HG03469 (cell line): ENCODE results near the gene PDS5A.
"Not testable (repeated sequence)": the region's sequence is repeated elsewhere in the genome, so short reads cannot be mapped to it uniquely, and the experiment has no call there.

ENCODE experiments used
- ATAC-seq: cut with Tn5 transposase; IDR thresholded peaks from one replicate; pipeline ENCODE4 v1.9.1; 2021; ENCODE audit warnings: mild to moderate bottlenecking, moderate library complexity, moderate number of reproducible peaks; ENCODE audit not compliant: unreplicated experiment

Gene PDS5A, protein sequence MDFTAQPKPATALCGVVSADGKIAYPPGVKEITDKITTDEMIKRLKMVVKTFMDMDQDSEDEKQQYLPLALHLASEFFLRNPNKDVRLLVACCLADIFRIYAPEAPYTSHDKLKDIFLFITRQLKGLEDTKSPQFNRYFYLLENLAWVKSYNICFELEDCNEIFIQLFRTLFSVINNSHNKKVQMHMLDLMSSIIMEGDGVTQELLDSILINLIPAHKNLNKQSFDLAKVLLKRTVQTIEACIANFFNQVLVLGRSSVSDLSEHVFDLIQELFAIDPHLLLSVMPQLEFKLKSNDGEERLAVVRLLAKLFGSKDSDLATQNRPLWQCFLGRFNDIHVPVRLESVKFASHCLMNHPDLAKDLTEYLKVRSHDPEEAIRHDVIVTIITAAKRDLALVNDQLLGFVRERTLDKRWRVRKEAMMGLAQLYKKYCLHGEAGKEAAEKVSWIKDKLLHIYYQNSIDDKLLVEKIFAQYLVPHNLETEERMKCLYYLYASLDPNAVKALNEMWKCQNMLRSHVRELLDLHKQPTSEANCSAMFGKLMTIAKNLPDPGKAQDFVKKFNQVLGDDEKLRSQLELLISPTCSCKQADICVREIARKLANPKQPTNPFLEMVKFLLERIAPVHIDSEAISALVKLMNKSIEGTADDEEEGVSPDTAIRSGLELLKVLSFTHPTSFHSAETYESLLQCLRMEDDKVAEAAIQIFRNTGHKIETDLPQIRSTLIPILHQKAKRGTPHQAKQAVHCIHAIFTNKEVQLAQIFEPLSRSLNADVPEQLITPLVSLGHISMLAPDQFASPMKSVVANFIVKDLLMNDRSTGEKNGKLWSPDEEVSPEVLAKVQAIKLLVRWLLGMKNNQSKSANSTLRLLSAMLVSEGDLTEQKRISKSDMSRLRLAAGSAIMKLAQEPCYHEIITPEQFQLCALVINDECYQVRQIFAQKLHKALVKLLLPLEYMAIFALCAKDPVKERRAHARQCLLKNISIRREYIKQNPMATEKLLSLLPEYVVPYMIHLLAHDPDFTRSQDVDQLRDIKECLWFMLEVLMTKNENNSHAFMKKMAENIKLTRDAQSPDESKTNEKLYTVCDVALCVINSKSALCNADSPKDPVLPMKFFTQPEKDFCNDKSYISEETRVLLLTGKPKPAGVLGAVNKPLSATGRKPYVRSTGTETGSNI (N-terminal part only)

DNA sequence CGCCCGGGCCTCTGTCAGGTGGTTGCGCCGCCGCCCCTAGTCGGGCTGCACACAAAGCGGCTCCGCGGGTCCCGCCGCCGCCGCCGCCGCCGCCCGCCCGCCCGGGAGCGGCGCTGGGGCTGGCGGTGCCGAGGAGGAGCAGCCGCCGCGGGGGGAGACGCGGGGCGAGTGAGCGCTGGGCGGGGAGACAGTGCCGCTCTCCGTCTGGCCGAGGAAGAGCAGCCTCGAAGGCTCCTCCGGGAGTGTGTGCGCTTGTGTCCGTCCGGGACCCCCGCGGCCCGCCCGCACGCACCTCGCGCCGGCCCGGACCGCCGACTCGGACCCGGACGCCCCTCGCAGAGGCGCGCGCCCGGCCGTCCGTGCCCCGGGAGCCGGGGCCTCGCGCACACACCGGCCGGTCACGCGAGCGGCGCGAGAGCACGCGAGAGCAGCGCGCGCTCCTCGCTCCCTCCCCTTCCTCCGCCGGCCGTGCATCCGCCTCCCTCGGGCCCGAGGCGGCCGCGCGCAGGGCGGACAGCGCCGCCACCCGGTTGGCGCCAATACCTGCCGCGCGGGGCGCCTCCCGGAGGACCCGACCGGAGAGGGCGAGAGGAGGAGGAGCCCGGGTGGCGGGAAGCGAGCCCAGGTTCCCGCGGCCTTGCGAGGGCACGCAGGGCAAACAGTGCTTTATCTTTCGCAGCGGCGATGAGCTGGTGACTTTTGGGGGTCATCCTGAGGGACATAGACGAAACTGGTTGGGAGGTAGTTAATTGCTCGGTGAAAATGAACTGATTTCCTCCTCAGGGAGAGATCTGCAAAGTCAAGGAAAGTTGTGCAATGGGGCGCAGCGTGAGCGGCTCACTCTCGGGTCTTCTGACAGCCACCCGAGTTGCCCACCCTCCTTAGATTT, at the start of gene PDS5A:
Gene PDS5A, minus strand, starts transcription at position 423 of the 889 bp plus-strand sequence. CDS start 1,334 bp downstream, outside the sequence.
- peak; percentile 65 for ATAC-seq

DNA sequence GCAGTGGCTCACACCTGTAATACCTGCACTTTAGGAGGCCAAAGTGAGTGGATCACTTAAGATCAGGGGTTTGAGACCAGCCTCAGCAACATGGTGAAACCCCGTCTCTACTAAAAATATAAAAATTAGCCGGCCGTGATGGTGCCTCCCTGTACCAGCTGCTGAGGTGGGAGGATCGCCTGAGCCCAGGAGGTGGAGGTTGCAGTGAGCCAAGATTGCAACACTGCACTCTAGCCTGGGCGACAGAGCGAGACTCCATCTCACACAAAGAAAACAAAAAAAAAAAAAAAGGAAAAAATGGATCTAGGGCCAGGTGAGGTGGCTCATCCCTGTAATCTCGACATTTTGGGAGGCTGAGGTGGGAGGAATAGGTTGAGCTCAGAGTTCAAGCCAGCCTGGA, 46.3 kb upstream of the PDS5A start:
- ATAC-seq = not testable (repeated sequence)

- ATAC-seq = not testable (repeated sequence)
These were observed 43.4 kb upstream of the PDS5A start for GRCh38 chr4:40021116-40021515.

DNA sequence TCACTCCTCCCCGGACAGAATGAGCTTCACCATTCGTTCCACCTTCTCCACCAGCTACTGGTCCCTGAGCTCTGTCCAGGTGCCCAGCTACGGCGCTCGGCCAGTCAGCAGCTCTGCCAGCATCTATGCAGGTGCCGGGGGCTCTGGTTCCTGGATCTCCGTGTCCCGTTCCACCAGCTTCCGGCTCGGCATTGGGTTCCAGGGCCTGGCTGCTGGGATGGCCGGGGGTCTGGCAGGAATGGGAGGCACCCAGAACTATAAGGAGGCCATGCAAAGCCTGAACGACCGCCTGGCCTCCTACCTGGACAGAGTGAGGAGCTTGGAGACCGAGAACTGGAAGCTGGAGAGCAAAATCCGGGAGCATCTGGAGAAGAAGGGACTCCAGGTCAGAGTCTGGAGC, 42.5 kb upstream of the PDS5A start:
- ATAC-seq = no peak

DNA sequence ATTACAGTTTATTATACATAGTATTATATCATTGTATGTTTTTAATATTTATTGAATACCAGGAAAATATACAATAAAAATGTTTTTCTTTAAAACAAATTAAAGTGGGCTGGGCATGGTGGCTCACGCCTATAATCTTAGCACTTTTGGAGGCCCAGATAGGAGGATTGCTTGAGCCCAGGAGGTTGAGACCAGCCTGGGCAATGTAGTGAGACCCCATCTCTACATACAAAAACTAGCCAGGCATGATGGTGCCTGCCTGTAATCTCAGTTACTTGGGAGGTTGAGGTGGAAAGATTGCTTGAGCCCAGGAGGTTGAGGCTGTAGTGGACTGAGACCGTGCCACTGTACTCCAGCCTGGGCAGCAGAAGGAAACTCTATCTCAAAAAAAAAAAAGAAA, 38.3 kb upstream of the PDS5A start:
- no peak for ATAC-seq

DNA sequence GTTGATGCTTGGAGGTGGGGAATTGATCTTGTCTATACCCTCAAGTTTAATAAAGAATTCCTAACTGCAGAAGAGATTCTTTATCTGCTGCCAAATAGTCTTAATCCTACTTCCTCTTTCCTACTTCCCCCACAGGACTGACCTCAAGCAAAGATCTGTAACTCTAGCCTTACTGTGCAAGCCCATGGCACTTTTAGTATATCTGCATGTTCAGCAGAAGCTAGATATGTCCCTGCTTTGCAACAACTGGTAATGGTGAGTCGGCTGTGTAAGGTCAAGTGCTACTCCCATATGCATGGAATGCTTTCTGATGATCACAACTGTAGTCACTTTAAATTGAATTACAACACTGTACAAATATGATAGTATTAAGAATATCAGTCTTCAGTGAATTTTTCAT, 26.3 kb upstream of the PDS5A start:
- no peak for ATAC-seq

- ATAC-seq = no peak
These were observed 23.0 kb upstream of the PDS5A start for GRCh38 chr4:40000711-40001110.

GRCh38 chr4:39998659-39999345, 21.1 kb upstream of the PDS5A start:
- no peak for ATAC-seq

DNA sequence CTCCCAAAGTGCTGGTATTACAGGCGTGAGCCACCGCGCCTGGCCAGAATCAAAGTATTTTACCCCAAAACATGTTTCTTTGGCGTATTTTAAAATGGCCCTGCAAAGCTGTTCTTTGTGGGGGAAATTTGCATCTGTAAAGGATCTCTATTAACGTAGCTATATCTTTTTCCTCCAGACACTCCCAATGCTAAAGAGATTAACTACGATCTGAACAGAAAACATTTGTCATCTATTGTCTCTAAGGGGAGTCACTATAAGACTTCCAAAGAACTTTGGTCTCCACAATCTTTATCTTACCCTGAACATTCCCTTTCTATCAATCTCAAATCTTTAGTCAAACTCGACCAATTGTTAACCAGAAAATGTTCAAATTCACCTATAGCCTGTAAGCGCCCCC, 19.1 kb upstream of the PDS5A start:
- ATAC-seq = no peak

DNA sequence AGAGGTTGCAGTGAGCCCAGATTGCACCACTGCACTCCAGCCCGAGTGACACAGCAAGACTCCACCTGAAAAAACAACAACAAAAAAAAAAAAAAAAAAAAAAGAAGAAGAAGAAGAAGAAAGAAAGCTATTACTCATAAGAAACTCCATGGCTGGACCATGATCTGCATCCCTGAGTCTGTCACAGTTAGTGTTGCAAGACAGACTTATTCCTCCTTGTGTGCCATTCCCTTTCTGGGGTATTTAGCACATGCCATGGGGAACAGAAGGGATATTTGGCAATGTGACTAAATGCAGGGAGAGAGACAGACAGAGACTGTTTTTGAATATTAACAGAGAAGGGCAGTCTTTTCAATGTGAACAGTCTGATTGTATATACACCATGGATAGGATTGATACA, 16.7 kb upstream of the PDS5A start:
- ATAC-seq = no peak

DNA sequence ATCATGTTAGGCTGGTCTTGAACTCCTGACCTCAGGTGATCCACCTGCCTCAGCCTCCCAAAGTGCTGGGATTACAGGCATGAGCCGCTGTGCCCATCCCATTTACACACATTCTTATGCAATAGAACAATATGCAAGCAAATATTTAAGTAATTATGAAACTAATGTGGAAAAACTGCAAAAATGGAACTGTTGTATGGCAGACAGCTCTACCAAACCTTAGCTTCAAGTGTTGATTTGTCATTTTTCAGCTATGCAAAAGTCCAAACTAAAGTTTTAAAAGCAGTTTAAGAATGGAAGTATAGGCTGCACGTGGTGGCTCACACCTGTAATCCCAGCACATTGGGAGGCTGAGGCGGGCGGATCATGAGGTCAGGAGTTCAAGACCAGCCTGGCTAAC, 11.7 kb upstream of the PDS5A start:
- ATAC-seq = not testable (repeated sequence)

- ATAC-seq = no peak
These were observed 9.8 kb upstream of the PDS5A start for GRCh38 chr4:39987485-39987884.

DNA sequence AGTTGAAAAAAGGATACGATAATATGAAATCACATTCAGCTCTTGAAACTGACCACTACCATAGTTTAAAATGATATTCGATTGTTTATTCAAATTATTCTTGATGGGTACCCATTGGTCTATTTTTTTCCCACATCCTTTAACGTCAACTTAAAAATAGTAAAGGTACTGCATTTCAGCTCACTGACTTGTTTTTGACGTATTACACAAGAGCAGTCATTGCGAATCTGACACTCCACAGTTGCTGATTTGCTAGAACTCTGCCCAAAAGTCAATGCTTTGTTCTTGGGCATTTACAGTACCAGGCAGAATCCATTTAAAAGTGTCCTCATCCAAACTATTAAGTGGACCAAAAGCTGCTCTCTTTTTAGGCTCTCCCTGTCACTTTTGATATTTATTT, 1.2 kb upstream of the PDS5A start:
- no peak for ATAC-seq

- ATAC-seq = no peak
These were observed 666 bp upstream of the PDS5A start for GRCh38 chr4:39978378-39978775.

DNA sequence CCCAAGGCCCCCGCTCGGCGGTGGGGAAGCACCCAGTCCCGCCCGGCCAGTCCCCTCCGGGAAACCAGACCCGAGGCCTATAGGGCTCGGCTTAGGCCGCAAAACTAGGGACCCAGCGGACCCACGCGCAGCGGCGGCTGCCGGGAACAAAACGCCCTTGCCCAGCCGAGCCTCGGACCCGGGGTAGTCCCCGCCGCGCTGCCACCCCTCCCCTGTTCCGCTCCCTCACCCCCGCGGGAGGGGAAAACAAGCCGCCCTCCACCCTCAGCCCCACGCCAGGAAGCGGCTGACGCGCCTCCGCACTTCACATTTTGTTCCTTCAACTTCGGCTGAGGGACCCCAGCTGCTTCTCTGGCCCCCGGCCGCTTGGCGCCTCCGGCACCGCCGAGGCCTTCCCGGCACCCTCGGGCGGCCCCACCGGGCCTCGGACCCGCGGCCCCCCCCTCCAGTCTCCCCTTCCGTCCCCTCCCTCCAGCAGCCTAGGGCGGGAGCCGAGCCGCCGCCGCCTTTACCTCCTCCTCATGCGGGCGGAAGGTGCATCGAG, 694 bp downstream of the PDS5A start:
- peak; percentile 3 for ATAC-seq

- no peak for ATAC-seq
These were observed 1.4 kb downstream of the PDS5A start for GRCh38 chr4:39976141-39976944.

DNA sequence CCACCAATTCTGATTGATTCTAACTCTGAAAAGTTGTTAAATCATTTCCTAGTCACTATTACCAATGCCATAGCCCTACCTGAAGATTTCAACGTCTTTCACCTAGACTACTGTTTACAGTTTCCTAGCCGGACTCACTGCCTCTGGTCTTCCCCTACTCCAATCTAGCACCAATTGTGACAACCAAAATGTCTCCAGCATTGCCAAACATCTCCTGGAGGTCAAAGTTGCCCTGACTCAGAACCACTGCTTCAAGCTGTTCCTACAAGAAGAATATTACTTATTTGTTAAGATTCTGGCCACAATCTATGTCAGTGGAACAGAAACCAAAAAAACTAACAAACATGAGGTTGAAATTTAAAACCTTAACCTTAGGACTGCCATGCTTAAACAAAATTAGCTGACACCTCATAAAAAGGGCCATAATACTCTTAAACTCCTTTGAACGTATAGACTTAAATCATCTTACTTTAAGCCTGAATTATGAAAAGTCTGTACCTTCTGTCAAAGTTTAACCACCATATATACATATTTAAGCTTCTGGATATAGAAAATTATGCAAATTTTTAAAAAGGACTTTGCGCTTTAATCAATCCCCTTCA, 2.1 kb downstream of the PDS5A start:
- ATAC-seq = no peak

- ATAC-seq = not testable (repeated sequence)
These were observed 4.7 kb downstream of the PDS5A start for GRCh38 chr4:39973052-39973451.
